DOHH2 (cell line): ENCODE results near the gene ACTMAP.

Experiments
- CTCF ChIP-seq: fragments of 200-600 bp; sonication (generic); IDR thresholded peaks from one replicate; pipeline ENCODE4 v1.5.1; 2014; ENCODE audit warnings: antibody characterized with exemption, mild to moderate bottlenecking, low read depth, low read length; ENCODE audit not compliant: poor library complexity, severe bottlenecking
- EZH2phosphoT487 ChIP-seq: fragments of 200-600 bp; sonication (generic); IDR thresholded peaks from 2 replicates; pipeline ENCODE4 v1.6.1; 2017; ENCODE audit warnings: borderline replicate concordance, mild to moderate bottlenecking, antibody characterized with exemption, low read length, moderate library complexity, mixed read lengths

- TF ChIP-seq CTCF = no peak
- TF ChIP-seq EZH2phosphoT487 = no peak
Measured at GRCh38 chr19:40777645-40777936, 27.3 kb upstream of the ACTMAP start.
